Calu3 (cell line): Measurements from ENCODE around the gene DSCAM. TPM values are rescaled to one million over a fixed set of nuclear protein-coding genes. Genes with fewer than 3 reads are reported as not detected.

Source experiments
- BruUV-seq: library from RNA; stranded (reverse); fragments of 400-500 nt; replicated peaks from 2 replicates; lab custom pipeline; 2021; lab: Mats Ljungman, UMichigan
- CTCF ChIA-PET: fragments of 300-600 bp; sonication (Branson Sonifier 250); formaldehyde crosslinking; loops from one replicate; lab custom pipeline; 2022; ENCODE audit warnings: antibody characterized with exemption; lab: Charles Lee
- DNase-seq: peaks from one replicate; pipeline ENCODE4 v3.0.0; 2022
- H3K27ac Mint-ChIP-seq: one replicate; pipeline ENCODE4 v1.8.0; 2022; ENCODE audit warnings: mixed read lengths; ENCODE audit not compliant: unreplicated experiment
- H3K27me3 Mint-ChIP-seq: one replicate; pipeline ENCODE4 v1.8.0; 2022; ENCODE audit warnings: mixed read lengths; ENCODE audit not compliant: unreplicated experiment
- H3K36me3 Mint-ChIP-seq: one replicate; pipeline ENCODE4 v1.8.0; 2022; ENCODE audit warnings: mild to moderate bottlenecking, moderate library complexity, mixed read lengths; ENCODE audit not compliant: insufficient read depth, unreplicated experiment
- H3K4me1 Mint-ChIP-seq: one replicate; pipeline ENCODE4 v1.8.0; 2022; ENCODE audit warnings: mild to moderate bottlenecking, low read depth, mixed read lengths; ENCODE audit not compliant: unreplicated experiment
- H3K4me3 Mint-ChIP-seq: one replicate; pipeline ENCODE4 v1.8.0; 2022; ENCODE audit warnings: mild to moderate bottlenecking, low read depth, moderate library complexity, mixed read lengths; ENCODE audit not compliant: unreplicated experiment
- H3K9me3 Mint-ChIP-seq: one replicate; pipeline ENCODE4 v1.8.0; 2022; ENCODE audit warnings: low read depth, mixed read lengths; ENCODE audit not compliant: unreplicated experiment
- CTCF ChIP-seq: fragments of 200-600 bp; IDR thresholded peaks from one replicate; pipeline ENCODE4 v1.8.0; 2022; ENCODE audit warnings: antibody characterized with exemption; ENCODE audit not compliant: unreplicated experiment
- intact Hi-C: fragments of 100-400 bp; cut with micrococcal nuclease; formaldehyde crosslinking; loops from one replicate; pipeline ENCODE4 v1.10.0; 2022; ENCODE audit not compliant: unreplicated experiment
- total RNA-seq: library from RNA; stranded (reverse); gene quantifications from 2 replicates; pipeline ENCODE4 v1.2.3, GENCODE V29; 2022

The DSCAM gene
- total RNA-seq, 1 experiment from 2014 or later, result not detected

GRCh38 chr21:40754466-40754865 lies 92.5 kb downstream of the DSCAM start:
- TF ChIP-seq CTCF, result no peak
- H3K9me3 Mint-ChIP-seq, result peaks cover 5% of the 10 kb centered on the region
- H3K27ac Mint-ChIP-seq, result no peak overlapping the region
- no peaks in the 10 kb centered on the region for H3K4me1 Mint-ChIP-seq
- intact Hi-C loops, result no loop called here
- CTCF ChIA-PET, result no interaction called here
- H3K27me3 Mint-ChIP-seq, result no peaks in the 10 kb centered on the region
- H3K36me3 Mint-ChIP-seq, result no peaks in the 10 kb centered on the region
- H3K4me3 Mint-ChIP-seq, result no peak overlapping the region
- no TSS peak for BruUV-seq
- DNase-seq, result no peak

- no peak for DNase-seq
- Mint-ChIP-seq H3K36me3 (no peaks in the 10 kb centered on the region), H3K9me3 (peaks cover 9% of the 10 kb centered on the region), H3K4me3 (no peak overlapping the region), H3K27ac (no peak overlapping the region), H3K27me3 (no peaks in the 10 kb centered on the region), H3K4me1 (no peaks in the 10 kb centered on the region)
- intact Hi-C loops, result no loop called here
- BruUV-seq, result no TSS peak
- no peak for TF ChIP-seq CTCF
- CTCF ChIA-PET, result no interaction called here
Observed at GRCh38 chr21:40753756-40754155, 93.2 kb downstream of the DSCAM start.

GRCh38 chr21:40752125-40752524 lies 94.8 kb downstream of the DSCAM start:
- no peaks in the 10 kb centered on the region for H3K4me1 Mint-ChIP-seq
- no peak overlapping the region for H3K4me3 Mint-ChIP-seq
- TF ChIP-seq CTCF, result no peak
- no peak overlapping the region for H3K27ac Mint-ChIP-seq
- no peaks in the 10 kb centered on the region for H3K36me3 Mint-ChIP-seq
- BruUV-seq, result no TSS peak
- CTCF ChIA-PET, result no interaction called here
- no peaks in the 10 kb centered on the region for H3K27me3 Mint-ChIP-seq
- no peak for DNase-seq
- H3K9me3 Mint-ChIP-seq, result peaks cover 7% of the 10 kb centered on the region
- intact Hi-C loops, result no loop called here

DNA sequence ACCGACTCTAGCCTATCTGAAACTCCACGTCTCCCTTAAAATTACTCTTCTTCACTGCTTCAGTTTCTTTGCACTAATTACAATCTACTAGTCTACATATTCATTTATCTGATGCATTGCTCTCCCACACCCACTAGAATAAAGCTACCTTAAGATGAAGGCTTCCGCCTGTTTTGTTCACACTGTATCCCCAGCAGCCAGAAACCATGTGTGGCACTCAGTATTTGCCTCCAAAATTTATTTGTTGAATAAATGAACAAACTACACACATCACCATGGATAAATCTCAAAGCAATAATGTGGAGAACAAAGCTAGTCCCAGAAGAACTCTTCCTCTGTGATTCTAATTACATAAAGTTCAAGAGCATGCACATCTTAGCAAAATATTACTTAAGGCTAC lies 95.7 kb downstream of the DSCAM start:
- Mint-ChIP-seq H3K36me3 (no peaks in the 10 kb centered on the region), H3K4me3 (no peak overlapping the region), H3K27ac (no peak overlapping the region), H3K9me3 (peaks cover 10% of the 10 kb centered on the region), H3K27me3 (no peaks in the 10 kb centered on the region), H3K4me1 (no peaks in the 10 kb centered on the region)
- CTCF ChIA-PET, result no interaction called here
- BruUV-seq, result no TSS peak
- intact Hi-C loops, result no loop called here
- no peak for DNase-seq
- TF ChIP-seq CTCF, result no peak

GRCh38 chr21:40736145-40736544 lies 110.8 kb downstream of the DSCAM start:
- CTCF ChIA-PET, result no interaction called here

More at GRCh38 chr21:40736145-40736544, 110.8 kb downstream of the DSCAM start:
- Mint-ChIP-seq H3K27me3 (no peaks in the 10 kb centered on the region), H3K4me1 (no peaks in the 10 kb centered on the region), H3K36me3 (no peaks in the 10 kb centered on the region), H3K4me3 (no peak overlapping the region), H3K9me3 (peaks cover 5% of the 10 kb centered on the region), H3K27ac (no peak overlapping the region)
- TF ChIP-seq CTCF, result no peak
- BruUV-seq, result no TSS peak
- intact Hi-C loops, result no loop called here
- DNase-seq, result no peak
